CD4-positive, alpha-beta T cell treated with Interleukin-15 for 1 hour (primary cell): ENCODE data around the gene COMT.
"Not testable (repeated sequence)": the region's sequence is repeated elsewhere in the genome, so short reads cannot be mapped to it uniquely, and the experiment has no call there.

Source experiments
- DNase-seq: peaks from one replicate; pipeline ENCODE4 v3.0.0-alpha.2; 2020

COMT gene

DNA sequence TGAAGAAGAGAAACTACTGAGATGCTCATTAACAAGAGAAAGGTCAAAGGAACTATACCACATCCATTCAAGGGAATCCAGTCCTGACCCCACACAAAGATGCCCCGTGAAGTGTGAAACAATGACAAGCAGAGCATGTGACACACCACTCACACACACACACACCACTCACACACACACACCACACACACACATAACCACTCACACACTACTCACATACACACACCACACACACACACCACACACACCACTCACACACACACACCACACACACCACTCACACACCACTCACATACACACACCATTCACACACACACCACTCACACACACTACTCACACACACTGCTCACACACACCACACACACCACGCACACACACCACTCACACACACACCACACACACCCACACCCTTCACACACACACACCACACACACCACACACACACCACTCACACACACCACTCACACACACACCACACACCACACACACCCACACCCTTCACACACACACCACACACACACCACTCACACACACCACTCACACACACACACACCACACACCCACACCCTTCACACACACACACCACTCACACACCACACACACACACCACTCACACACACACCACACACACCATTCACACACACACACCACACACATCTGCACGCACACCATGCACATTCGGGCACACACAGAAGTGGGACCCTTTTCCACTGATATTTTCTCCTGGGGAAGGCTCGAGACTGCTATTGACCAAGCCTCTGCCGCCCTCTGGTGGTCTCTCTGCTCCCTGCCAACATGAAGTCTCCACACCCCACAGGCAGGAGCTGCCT, 32.0 kb upstream of the COMT start:
- peak; percentile 75 for DNase-seq

DNA sequence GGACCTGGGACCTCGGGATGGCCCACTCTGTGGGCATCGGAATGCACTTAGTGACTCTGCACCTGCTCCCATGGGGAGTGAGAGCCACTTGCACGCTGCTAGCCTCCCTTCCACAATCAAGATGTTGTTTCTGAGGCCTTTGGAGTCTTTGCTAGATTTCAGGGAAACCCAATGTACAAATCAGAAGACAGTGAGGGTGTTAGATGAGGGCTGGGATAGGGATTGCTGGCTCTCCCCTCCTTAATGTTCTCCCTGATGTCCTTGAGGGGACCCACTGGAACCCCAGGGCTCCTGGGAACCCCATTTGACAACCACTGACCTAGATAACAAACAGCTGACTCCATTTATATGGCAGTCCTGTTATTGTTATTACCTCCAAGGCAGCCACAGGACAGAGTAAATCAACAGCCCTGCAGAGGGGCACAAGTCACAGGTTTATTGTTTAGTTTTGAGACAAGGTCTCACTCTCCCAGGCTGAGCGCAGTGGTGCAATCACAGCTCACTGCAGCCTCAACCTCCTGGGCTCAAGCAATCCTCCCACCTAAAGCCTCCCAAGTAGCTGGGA, 31.3 kb upstream of the COMT start:
- DNase-seq: no peak

DNA sequence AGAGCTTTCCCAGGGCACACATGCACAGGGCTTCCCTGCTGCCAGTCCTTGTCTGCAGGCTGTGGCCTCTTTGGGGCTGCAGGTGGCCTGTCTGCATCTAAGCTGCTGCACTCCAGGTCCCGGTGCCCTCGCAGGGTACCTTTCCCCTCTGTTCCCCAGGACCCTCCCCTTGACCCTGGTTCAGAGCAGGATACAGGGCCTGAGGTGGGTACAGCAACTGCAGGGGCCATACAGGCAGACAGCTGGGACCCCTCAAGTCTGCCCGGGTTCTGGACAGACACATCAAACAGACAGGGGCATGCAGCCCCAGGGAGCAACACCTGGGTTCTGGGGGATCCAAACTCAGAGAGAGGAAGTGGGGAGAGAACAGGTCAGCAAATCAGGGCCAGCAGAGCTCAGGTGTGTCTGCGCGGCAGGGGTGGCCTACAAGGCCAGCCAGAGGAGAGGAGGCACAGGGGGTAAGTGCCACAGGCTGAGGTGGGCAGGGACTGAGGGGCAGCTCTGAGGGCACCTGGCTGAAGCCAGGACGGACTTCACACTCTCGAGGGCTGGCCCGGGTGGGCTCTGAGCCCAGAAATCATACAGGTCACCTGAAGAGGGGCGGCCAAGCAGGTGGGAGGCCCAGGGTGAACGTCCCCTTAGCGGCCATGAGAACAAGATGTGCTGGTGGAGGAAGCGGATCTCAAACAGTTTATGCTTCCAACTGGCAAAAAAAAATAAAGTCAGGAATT, 29.9 kb upstream of the COMT start:
- DNase-seq: no peak

GRCh38 chr22:19912271-19912999, 29.1 kb upstream of the COMT start:
- DNase-seq: no peak

GRCh38 chr22:19913337-19913936, 28.1 kb upstream of the COMT start:
- DNase-seq: no peak

GRCh38 chr22:19914201-19914943, 27.2 kb upstream of the COMT start:
- DNase-seq: no peak

DNA sequence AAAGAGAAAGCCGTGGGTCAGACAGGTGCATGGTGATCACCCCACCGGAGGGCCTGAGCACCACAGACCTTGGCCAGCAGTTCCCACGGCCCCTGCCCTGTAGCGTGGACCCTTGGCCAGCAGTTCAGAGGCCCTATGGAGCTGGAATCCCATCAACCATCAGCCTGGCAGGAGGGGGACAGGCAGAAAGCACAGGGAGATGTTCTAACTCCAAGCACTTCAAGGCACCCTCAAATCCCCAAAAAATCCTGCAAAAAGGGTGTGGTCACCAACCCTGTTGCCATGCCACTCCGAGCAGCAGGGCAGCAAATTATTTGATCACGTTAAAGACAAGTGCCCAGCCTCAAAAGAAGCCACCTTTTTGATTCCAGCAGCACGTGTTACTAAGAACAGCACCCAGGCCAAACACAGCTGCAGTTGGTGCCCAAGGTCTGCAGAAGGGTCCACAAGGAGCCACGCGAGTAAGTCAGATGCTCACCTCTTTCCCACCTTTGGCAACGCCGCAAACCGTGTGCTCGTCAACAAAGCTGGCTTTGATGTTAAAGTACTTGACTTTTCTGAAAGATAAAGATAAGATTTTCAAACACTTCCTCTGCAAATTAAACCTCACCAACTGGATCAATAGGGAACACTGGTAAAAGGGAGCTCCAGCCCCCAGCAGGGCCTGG, 26.2 kb upstream of the COMT start:
- DNase-seq: no peak

DNA sequence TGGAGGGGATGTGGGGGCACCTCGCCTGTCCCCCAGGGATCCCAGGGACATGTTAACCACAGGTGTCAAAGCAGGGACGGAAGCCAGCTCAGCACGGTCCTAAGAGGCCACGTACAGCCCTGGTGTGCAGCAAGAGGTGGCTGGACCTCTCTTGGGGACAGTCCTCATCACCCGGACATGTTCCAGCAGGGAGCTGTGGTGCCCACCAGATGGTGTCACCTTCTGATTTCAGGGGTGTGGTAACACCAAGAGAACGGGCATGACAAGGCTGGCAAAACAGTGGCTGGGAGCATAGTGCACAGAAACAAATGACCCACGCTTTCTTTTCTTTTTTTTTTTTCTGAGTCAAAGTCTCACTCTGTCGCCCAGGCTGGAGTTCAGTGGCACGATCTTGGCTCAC, 25.6 kb upstream of the COMT start:
- no peak for DNase-seq

- no peak for DNase-seq
Observed at GRCh38 chr22:19916941-19917340, 24.6 kb upstream of the COMT start.

DNA sequence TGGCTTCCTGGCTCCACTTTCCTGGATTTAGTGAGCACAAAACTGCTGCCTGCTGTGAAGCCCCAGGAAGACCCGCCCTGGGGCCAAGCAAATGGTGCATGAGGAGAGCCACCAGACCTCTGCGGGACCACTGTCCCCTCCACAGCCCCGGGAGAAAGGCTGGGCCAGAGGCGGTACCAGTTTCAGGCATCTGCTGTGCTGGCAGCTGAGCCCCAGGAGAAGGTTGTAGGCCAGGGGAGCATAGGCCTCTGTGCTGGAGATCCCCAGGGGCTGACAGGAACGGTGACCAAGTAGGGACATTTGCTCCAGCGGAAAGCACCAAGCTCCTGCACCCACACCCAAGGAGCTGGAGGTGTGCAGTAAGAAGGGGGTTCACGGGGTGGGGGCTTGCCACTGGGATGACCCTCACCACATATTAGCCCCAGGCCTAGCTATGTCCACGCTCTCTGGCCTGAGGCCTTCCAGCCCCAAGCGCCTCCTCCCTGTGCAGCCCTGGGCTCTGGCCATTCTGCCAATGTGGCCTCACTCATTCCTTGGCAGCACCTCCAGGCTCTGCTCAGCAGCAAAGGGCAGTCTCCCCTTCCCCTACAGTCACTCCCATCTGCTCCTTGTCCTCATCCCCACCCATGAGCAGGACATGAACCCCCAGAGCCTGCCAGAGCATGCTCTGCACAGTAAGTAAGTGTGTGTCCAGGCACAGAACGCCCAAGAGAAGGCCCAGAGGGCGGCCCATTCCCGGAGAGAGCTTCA, 24.0 kb upstream of the COMT start:
- DNase-seq: no peak

GRCh38 chr22:19918332-19919106, 23.1 kb upstream of the COMT start:
- no peak for DNase-seq

- no peak for DNase-seq
Observed at GRCh38 chr22:19919701-19920363, 21.7 kb upstream of the COMT start.

- no peak for DNase-seq
Observed at GRCh38 chr22:19921544-19922081, 20.0 kb upstream of the COMT start.

DNA sequence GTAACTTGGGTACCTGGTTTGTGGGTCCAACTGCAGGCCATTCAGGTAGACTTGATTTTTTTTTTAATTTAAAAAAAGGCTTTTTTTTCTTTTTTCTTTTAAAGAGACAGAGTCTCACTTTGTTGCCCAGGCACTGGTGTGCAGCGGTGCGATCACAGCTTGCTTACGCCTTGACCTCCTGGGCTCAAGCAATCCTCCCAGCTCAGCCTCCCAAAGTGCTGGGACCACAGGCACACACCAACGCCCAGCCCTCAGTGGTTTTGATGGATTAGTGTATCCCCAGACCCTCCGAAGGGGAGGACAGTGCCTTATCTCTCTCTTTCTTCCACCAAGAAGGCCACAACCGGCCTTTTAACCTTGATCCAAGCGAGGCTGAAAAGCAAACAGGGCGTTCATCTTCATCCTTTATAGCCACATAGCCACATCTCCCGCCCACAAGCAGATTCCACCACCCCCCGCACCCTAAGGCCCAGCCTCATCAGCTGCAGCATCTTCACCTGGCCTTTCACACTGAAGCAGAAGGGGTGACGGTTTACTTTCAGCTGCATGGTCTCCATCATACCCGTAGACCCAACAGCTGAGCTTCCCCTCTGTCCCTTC, 17.6 kb upstream of the COMT start:
- no peak for DNase-seq

DNA sequence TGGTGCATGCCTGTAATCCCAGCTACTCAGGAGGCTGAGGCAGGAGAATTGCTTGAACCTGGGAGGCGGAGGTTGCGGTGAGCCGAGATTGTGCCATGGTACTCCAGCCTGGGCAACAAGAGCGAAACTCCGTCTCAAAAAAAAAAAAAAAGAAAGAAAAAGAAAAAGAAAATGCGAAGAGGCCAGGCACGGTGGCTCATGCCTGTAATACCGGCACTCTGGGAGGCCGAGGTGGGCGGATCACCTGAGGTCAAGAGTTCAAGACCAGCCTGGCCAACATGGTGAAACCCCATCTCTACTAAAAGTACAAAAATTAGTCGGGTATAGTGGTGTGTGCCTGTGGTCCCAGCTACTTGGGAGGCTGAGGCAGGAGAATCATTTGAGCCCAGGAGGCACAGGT, 15.5 kb upstream of the COMT start:
- DNase-seq: not testable (repeated sequence)

DNA sequence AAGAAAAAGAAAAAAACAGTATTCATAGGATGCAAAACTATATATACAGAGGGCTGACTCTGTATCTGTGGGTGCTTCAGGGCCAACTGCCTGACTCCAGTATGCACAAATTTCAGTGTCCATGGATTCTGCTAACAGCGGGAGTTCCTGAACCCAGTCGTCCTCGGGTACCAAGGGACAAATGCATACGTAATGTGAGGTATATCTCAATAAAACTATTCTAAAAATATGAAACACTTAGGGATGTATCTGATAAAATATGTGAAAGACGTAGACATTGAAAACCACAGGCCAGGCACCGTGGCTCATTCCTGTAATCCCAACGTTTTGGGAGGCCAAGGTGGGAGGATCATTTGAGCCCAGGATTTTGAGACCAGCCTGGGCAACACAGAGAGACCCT, 13.9 kb upstream of the COMT start:
- no peak for DNase-seq

- no peak for DNase-seq
Observed at GRCh38 chr22:19928207-19928606, 13.4 kb upstream of the COMT start.
